IMR-90 (cell line): Measurements from ENCODE around the gene YWHAG.

Experiments
- CEBPB ChIP-seq: IDR thresholded peaks from 2 replicates; pipeline ENCODE4 v1.6.1; 2012; ENCODE audit warnings: low read depth, low read length, improper control_type of control experiment
- CTCF ChIP-seq: conservative IDR thresholded peaks from 2 replicates; pipeline ENCODE4 v1.5.1; 2012; ENCODE audit warnings: mild to moderate bottlenecking, low read depth, low read length, improper control_type of control experiment
- MAFK ChIP-seq: IDR thresholded peaks from 2 replicates; pipeline ENCODE4 v1.6.1; 2012; ENCODE audit warnings: low read depth, low read length, improper control_type of control experiment
- MAZ ChIP-seq: IDR thresholded peaks from 2 replicates; pipeline ENCODE4 v1.6.1; 2012; ENCODE audit warnings: low read depth, mild to moderate bottlenecking, low read length, improper control_type of control experiment, moderate library complexity, borderline replicate concordance
- NFE2L2 ChIP-seq: fragments of 150-350 bp; IDR thresholded peaks from 2 replicates; pipeline ENCODE4 v1.6.1; 2016; ENCODE audit warnings: low read depth, mild to moderate bottlenecking, low read length
- POLR2A ChIP-seq: IDR thresholded peaks from 2 replicates; pipeline ENCODE4 v1.6.1; 2012; ENCODE audit warnings: mild to moderate bottlenecking, low read depth, low read length

- TF ChIP-seq POLR2A (no peak), CTCF (no peak), MAZ (no peak), NFE2L2 (no peak), CEBPB (no peak), MAFK (no peak)
These were observed 78.4 kb downstream of the YWHAG start for GRCh38 chr7:76280408-76280807.
